WTC11 (cell line): ENCODE data around the gene CHRNA1. TPM values are rescaled to one million over a fixed set of nuclear protein-coding genes. Genes with fewer than 3 reads are reported as not detected.

ENCODE experiments used
- ATAC-seq: fragments of 200-7000 bp; cut with Tn5 transposase; 2 replicates; pipeline ENCODE4 v1.10.0; 2021; ENCODE audit warnings: mild to moderate bottlenecking, moderate library complexity
- CTCF ChIA-PET: fragments of 300-600 bp; sonication (Branson Sonifier 250); formaldehyde crosslinking; loops from one replicate; lab custom pipeline; 2021; ENCODE audit warnings: antibody characterized with exemption; lab: Charles Lee
- POLR2A ChIA-PET: fragments of 350-600 bp; sonication (Branson Sonifier 250); formaldehyde crosslinking; loops from one replicate; lab custom pipeline; 2021; ENCODE audit warnings: antibody characterized with exemption; lab: Charles Lee
- DNase-seq: peaks from one replicate; pipeline ENCODE4 v3.0.0; 2021; ENCODE audit warnings: low spot score
- H3K27ac Mint-ChIP-seq: 2 replicates; pipeline ENCODE4 v1.8.0; 2021; ENCODE audit warnings: mixed read lengths
- H3K27me3 Mint-ChIP-seq: 2 replicates; pipeline ENCODE4 v1.8.0; 2021; ENCODE audit warnings: low read depth, mild to moderate bottlenecking, moderate library complexity, mixed read lengths
- H3K36me3 Mint-ChIP-seq: 2 replicates; pipeline ENCODE4 v1.8.0; 2021; ENCODE audit warnings: mixed read lengths
- H3K4me1 Mint-ChIP-seq: 2 replicates; pipeline ENCODE4 v1.8.0; 2022; ENCODE audit warnings: mixed read lengths
- H3K4me3 Mint-ChIP-seq: 2 replicates; pipeline ENCODE4 v1.8.0; 2021; ENCODE audit warnings: mild to moderate bottlenecking, moderate library complexity, mixed read lengths
- H3K9me3 Mint-ChIP-seq: 2 replicates; pipeline ENCODE4 v1.8.0; 2021; ENCODE audit warnings: mixed read lengths
- ARID4B ChIP-seq: sonication (generic); formaldehyde crosslinking; IDR thresholded peaks from 2 replicates; pipeline ENCODE4 v1.8.0; 2023; ENCODE audit warnings: missing genetic modification reagents, mild to moderate bottlenecking, borderline replicate concordance
- E2F4 ChIP-seq: sonication (generic); formaldehyde crosslinking; IDR thresholded peaks from 2 replicates; pipeline ENCODE4 v1.8.1; 2022; ENCODE audit warnings: low read depth, mild to moderate bottlenecking, moderate library complexity, missing genetic modification reagents, borderline replicate concordance
- E2F5 ChIP-seq: sonication (generic); formaldehyde crosslinking; IDR thresholded peaks from 2 replicates; pipeline ENCODE4 v1.8.1; 2022; ENCODE audit warnings: mild to moderate bottlenecking, moderate library complexity, missing genetic modification reagents
- EMX1 ChIP-seq: fragments of 250-450 bp; sonication (Bioruptor Pico); IDR thresholded peaks from 2 replicates; pipeline ENCODE4 v1.8.0; 2021; ENCODE audit warnings: mild to moderate bottlenecking
- ERG ChIP-seq: fragments of 250-450 bp; sonication (Bioruptor Pico); IDR thresholded peaks from 2 replicates; pipeline ENCODE4 v1.8.0; 2021; ENCODE audit warnings: mild to moderate bottlenecking
- ESRRA ChIP-seq: sonication (generic); formaldehyde crosslinking; IDR thresholded peaks from 2 replicates; pipeline ENCODE4 v1.8.1; 2022; ENCODE audit warnings: mild to moderate bottlenecking, missing genetic modification reagents, borderline replicate concordance
- ETV6 ChIP-seq: sonication (generic); formaldehyde crosslinking; IDR thresholded peaks from 2 replicates; pipeline ENCODE4 v1.8.1; 2022; ENCODE audit warnings: mild to moderate bottlenecking, missing genetic modification reagents
- FOXJ3 ChIP-seq: sonication (generic); formaldehyde crosslinking; IDR thresholded peaks from 2 replicates; pipeline ENCODE4 v1.9.0; 2021; ENCODE audit warnings: missing genetic modification reagents, mild to moderate bottlenecking, borderline replicate concordance
- GRHL2 ChIP-seq: fragments of 250-450 bp; sonication (Bioruptor Pico); IDR thresholded peaks from 2 replicates; pipeline ENCODE4 v1.8.0; 2022; ENCODE audit warnings: mild to moderate bottlenecking, moderate library complexity; ENCODE audit not compliant: insufficient replicate concordance, severe bottlenecking
- MYBL2 ChIP-seq: sonication (generic); formaldehyde crosslinking; IDR thresholded peaks from 2 replicates; pipeline ENCODE4 v1.8.1; 2023; ENCODE audit warnings: mild to moderate bottlenecking, moderate library complexity, missing genetic modification reagents
- NFE2L1 ChIP-seq: sonication (generic); formaldehyde crosslinking; IDR thresholded peaks from 2 replicates; pipeline ENCODE4 v1.8.1; 2023; ENCODE audit warnings: missing genetic modification reagents
- PRRX2 ChIP-seq: fragments of 250-450 bp; sonication (Bioruptor Pico); IDR thresholded peaks from 2 replicates; pipeline ENCODE4 v1.8.0; 2021; ENCODE audit warnings: mild to moderate bottlenecking
- SP1 ChIP-seq: sonication (generic); formaldehyde crosslinking; conservative IDR thresholded peaks from 2 replicates; pipeline ENCODE4 v1.8.1; 2022; ENCODE audit warnings: missing genetic modification reagents
- TEAD4 ChIP-seq: sonication (generic); formaldehyde crosslinking; IDR thresholded peaks from 2 replicates; pipeline ENCODE4 v1.8.0; 2022; ENCODE audit warnings: mild to moderate bottlenecking, missing genetic modification reagents
- USF1 ChIP-seq: sonication (generic); formaldehyde crosslinking; IDR thresholded peaks from 2 replicates; pipeline ENCODE4 v1.8.0; 2022; ENCODE audit warnings: mild to moderate bottlenecking, missing genetic modification reagents
- ZBTB43 ChIP-seq: sonication (generic); formaldehyde crosslinking; IDR thresholded peaks from 2 replicates; pipeline ENCODE4 v1.8.1; 2023; ENCODE audit warnings: mild to moderate bottlenecking, missing genetic modification reagents
- ZNF121 ChIP-seq: sonication (generic); formaldehyde crosslinking; IDR thresholded peaks from 2 replicates; pipeline ENCODE4 v1.8.0; 2023; ENCODE audit warnings: missing genetic modification reagents
- ZNF138 ChIP-seq: sonication (generic); formaldehyde crosslinking; conservative IDR thresholded peaks from 2 replicates; pipeline ENCODE4 v1.8.1; 2022; ENCODE audit warnings: mild to moderate bottlenecking, moderate library complexity, missing genetic modification reagents
- ZSCAN18 ChIP-seq: fragments of 250-450 bp; sonication (Bioruptor Pico); IDR thresholded peaks from 2 replicates; pipeline ENCODE4 v2.1.2; 2022; ENCODE audit warnings: mild to moderate bottlenecking, moderate library complexity
- total RNA-seq: library from RNA; stranded (reverse); gene quantifications from 3 replicates; pipeline ENCODE4 v1.2.3, GENCODE V29; 2021

CHRNA1 gene
- total RNA-seq, 1 experiment from 2014 or later, result not detected

GRCh38 chr2:174788291-174788929, 24.1 kb upstream of the CHRNA1 start:
- TF ChIP-seq E2F4 (CRISPR knock-in tag) (no peak), ZNF138 (no peak), ESRRA (CRISPR knock-in tag) (no peak), ARID4B (CRISPR knock-in tag) (no peak), MYBL2 (CRISPR knock-in tag) (no peak), ZNF121 (CRISPR knock-in tag) (peak; percentile 64; the same call in 1 of the 2 replicates), SP1 (peak; percentile 48; the same call in 1 of the 2 replicates), ZBTB43 (CRISPR knock-in tag) (no peak), ETV6 (no peak), NFE2L1 (CRISPR knock-in tag) (no peak), GRHL2 (no peak), ZSCAN18 (CRISPR knock-in tag) (0 out of 2 replicates have a peak, but pooled peaks have one; percentile 20), ERG (CRISPR knock-in tag) (no peak), FOXJ3 (CRISPR knock-in tag) (no peak), TEAD4 (CRISPR knock-in tag) (no peak), E2F5 (CRISPR knock-in tag) (no peak), EMX1 (CRISPR knock-in tag) (0 out of 2 replicates have a peak, but pooled peaks have one; percentile 41), USF1 (CRISPR knock-in tag) (no peak), PRRX2 (CRISPR knock-in tag) (no peak)
- Mint-ChIP-seq H3K4me1 (peaks cover 76% of the 10 kb centered on the region), H3K9me3 (0 out of 2 replicates have a peak, but pooled peaks cover 3% of the 10 kb centered on the region), H3K36me3 (peaks cover 5% of the 10 kb centered on the region; the same call in 1 of the 2 replicates), H3K27ac (peak overlapping the region; percentile 97), H3K27me3 (no peaks in the 10 kb centered on the region), H3K4me3 (no peak overlapping the region)
- ATAC-seq, result peak; percentile 42
- CTCF ChIA-PET, result interaction anchor here (0.8 to 5.1 kb wide), 10 partner anchors 10 to 202 kb away, joined by 3 to 45 read pairs (median 4); no protein-coding TSS in a partner anchor
- POLR2A ChIA-PET, result interaction anchor here (1.3 kb wide), 1 partner anchor 10 kb away, joined by 3 read pairs; no protein-coding TSS in a partner anchor
- peak; percentile 66 for DNase-seq
